ENCODE results near the gene CTNND2.

The CTNND2 gene

GRCh38 chr5:11306365-11306764 lies 597.9 kb downstream of the CTNND2 start:
- DNase-seq (ENCODE audit: low spot score): no peak

- no peak for DNase-seq (ENCODE audit: low spot score)
These were observed 599.0 kb downstream of the CTNND2 start for GRCh38 chr5:11305245-11305644.

GRCh38 chr5:11304641-11305040 lies 599.6 kb downstream of the CTNND2 start:
- no peak for DNase-seq (ENCODE audit: low spot score)

- no peak for DNase-seq (ENCODE audit: low spot score)
These were observed 601.6 kb downstream of the CTNND2 start for GRCh38 chr5:11302663-11303062.

- no peak for DNase-seq (ENCODE audit: low spot score)
These were observed 603.1 kb downstream of the CTNND2 start for GRCh38 chr5:11301171-11301570.

GRCh38 chr5:11300736-11301135 lies 603.5 kb downstream of the CTNND2 start:
- DNase-seq (ENCODE audit: low spot score): no peak

GRCh38 chr5:11298877-11299276 lies 605.4 kb downstream of the CTNND2 start:
- no peak for DNase-seq (ENCODE audit: low spot score)

- DNase-seq (ENCODE audit: low spot score): no peak
These were observed 610.7 kb downstream of the CTNND2 start for GRCh38 chr5:11293523-11293922.

- no peak for DNase-seq (ENCODE audit: low spot score)
These were observed 611.4 kb downstream of the CTNND2 start for GRCh38 chr5:11292648-11293356.

- no peak for DNase-seq (ENCODE audit: low spot score)
These were observed 614.5 kb downstream of the CTNND2 start for GRCh38 chr5:11289733-11290132.

- no peak for DNase-seq (ENCODE audit: low spot score)
These were observed 615.0 kb downstream of the CTNND2 start for GRCh38 chr5:11289208-11289607.

- DNase-seq (ENCODE audit: low spot score): no peak
These were observed 622.4 kb downstream of the CTNND2 start for GRCh38 chr5:11281842-11282241.

GRCh38 chr5:11277323-11277722 lies 626.9 kb downstream of the CTNND2 start:
- DNase-seq (ENCODE audit: low spot score): no peak

GRCh38 chr5:11273180-11273903 lies 630.9 kb downstream of the CTNND2 start:
- DNase-seq (ENCODE audit: low spot score): no peak

GRCh38 chr5:11269515-11269914 lies 634.7 kb downstream of the CTNND2 start:
- no peak for DNase-seq (ENCODE audit: low spot score)

- no peak for DNase-seq (ENCODE audit: low spot score)
These were observed 635.4 kb downstream of the CTNND2 start for GRCh38 chr5:11268891-11269290.

GRCh38 chr5:11266331-11266730 lies 637.9 kb downstream of the CTNND2 start:
- DNase-seq (ENCODE audit: low spot score): no peak

GRCh38 chr5:11261241-11261640 lies 643.0 kb downstream of the CTNND2 start:
- no peak for DNase-seq (ENCODE audit: low spot score)

- DNase-seq (ENCODE audit: low spot score): no peak
These were observed 646.2 kb downstream of the CTNND2 start for GRCh38 chr5:11258001-11258400.

GRCh38 chr5:11252523-11252922 lies 651.7 kb downstream of the CTNND2 start:
- no peak for DNase-seq (ENCODE audit: low spot score)

GRCh38 chr5:11252075-11252474 lies 652.2 kb downstream of the CTNND2 start:
- DNase-seq (ENCODE audit: low spot score): no peak

- no peak for DNase-seq (ENCODE audit: low spot score)
These were observed 653.0 kb downstream of the CTNND2 start for GRCh38 chr5:11251247-11251646.

GRCh38 chr5:11248966-11249365 lies 655.3 kb downstream of the CTNND2 start:
- no peak for DNase-seq (ENCODE audit: low spot score)

GRCh38 chr5:11247224-11247623 lies 657.0 kb downstream of the CTNND2 start:
- no peak for DNase-seq (ENCODE audit: low spot score)

All from CD4-positive, alpha-beta T cell treated with Interleukin-15 for 4 hours (primary cell).